HFFc6 (cell line): ENCODE results near the gene BLACAT1. TPM values are rescaled to one million over a fixed set of nuclear protein-coding genes. Genes with fewer than 3 reads are reported as not detected.

Experiments
- DNase-seq: peaks from one replicate; pipeline ENCODE4 v3.0.0-alpha.2; 2018
- H3K27ac Mint-ChIP-seq: 2 replicates; pipeline ENCODE4 v1.8.0; 2020; ENCODE audit warnings: mild to moderate bottlenecking, mixed read lengths
- H3K27me3 Mint-ChIP-seq: 2 replicates; pipeline ENCODE4 v1.8.0; 2021; ENCODE audit warnings: mild to moderate bottlenecking, moderate library complexity, mixed read lengths; ENCODE audit not compliant: insufficient read depth
- H3K36me3 Mint-ChIP-seq: 2 replicates; pipeline ENCODE4 v1.8.0; 2021; ENCODE audit warnings: low read depth, mixed read lengths
- H3K4me1 Mint-ChIP-seq: 2 replicates; pipeline ENCODE4 v1.8.0; 2020; ENCODE audit warnings: low read depth, mixed read lengths
- H3K4me3 Mint-ChIP-seq: 2 replicates; pipeline ENCODE4 v1.8.0; 2020; ENCODE audit warnings: mild to moderate bottlenecking, moderate library complexity, mixed read lengths
- H3K9me3 Mint-ChIP-seq: 2 replicates; pipeline ENCODE4 v1.8.0; 2020; ENCODE audit warnings: mild to moderate bottlenecking, mixed read lengths
- CTCF ChIP-seq: fragments of 200-600 bp; sonication (generic); IDR thresholded peaks from 2 replicates; pipeline ENCODE4 v1.5.0; 2021; ENCODE audit warnings: antibody characterized with exemption, mild to moderate bottlenecking
- total RNA-seq, 6 experiments: library from RNA; stranded (reverse); fragmentation: NEBNext Ultra II Directional; extraction: Animal tissue kit (Norgen Biotek cat#: 25700); gene quantifications; 2 replicates in 1 of 6; 3 replicates in 5 of 6; pipeline ENCODE4 v1.2.3, GENCODE V29; 2021

BLACAT1 gene
- total RNA-seq, 6 experiments from 2014 or later = not detected

- peak; percentile 4 for DNase-seq
- Mint-ChIP-seq H3K27me3 (peaks cover 53% of the 10 kb centered on the region), H3K4me3 (no peak overlapping the region; the same call in 1 of the 2 replicates), H3K9me3 (no peaks in the 10 kb centered on the region), H3K36me3 (no peaks in the 10 kb centered on the region), H3K27ac (no peak overlapping the region), H3K4me1 (peaks cover 10% of the 10 kb centered on the region; the same call in 1 of the 2 replicates)
- TF ChIP-seq CTCF = no peak
These were observed 15.1 kb downstream of the BLACAT1 start for GRCh38 chr1:205440476-205441317.

GRCh38 chr1:205440121-205440475, 15.7 kb downstream of the BLACAT1 start:
- Mint-ChIP-seq H3K4me1 (peaks cover 10% of the 10 kb centered on the region; the same call in 1 of the 2 replicates), H3K9me3 (no peaks in the 10 kb centered on the region), H3K27ac (no peak overlapping the region), H3K27me3 (peaks cover 50% of the 10 kb centered on the region), H3K4me3 (no peak overlapping the region), H3K36me3 (no peaks in the 10 kb centered on the region)
- no peak for TF ChIP-seq CTCF
- DNase-seq = no peak

GRCh38 chr1:205438213-205439158, 17.4 kb downstream of the BLACAT1 start:
- TF ChIP-seq CTCF = peak; percentile 76
- DNase-seq = peak; percentile 53
- Mint-ChIP-seq H3K9me3 (no peaks in the 10 kb centered on the region), H3K4me3 (no peak overlapping the region), H3K27ac (no peak overlapping the region), H3K27me3 (peaks cover 54% of the 10 kb centered on the region), H3K4me1 (peaks cover 10% of the 10 kb centered on the region; the same call in 1 of the 2 replicates), H3K36me3 (no peaks in the 10 kb centered on the region)

GRCh38 chr1:205437570-205437969, 18.3 kb downstream of the BLACAT1 start:
- no peak for DNase-seq
- Mint-ChIP-seq H3K4me3 (no peak overlapping the region), H3K27ac (no peak overlapping the region), H3K9me3 (no peaks in the 10 kb centered on the region), H3K4me1 (peaks cover 10% of the 10 kb centered on the region; the same call in 1 of the 2 replicates), H3K36me3 (no peaks in the 10 kb centered on the region), H3K27me3 (peaks cover 52% of the 10 kb centered on the region)
- TF ChIP-seq CTCF = no peak

- DNase-seq = no peak
- Mint-ChIP-seq H3K4me3 (no peak overlapping the region), H3K9me3 (no peaks in the 10 kb centered on the region), H3K4me1 (peaks cover 10% of the 10 kb centered on the region; the same call in 1 of the 2 replicates), H3K36me3 (no peaks in the 10 kb centered on the region), H3K27me3 (peaks cover 56% of the 10 kb centered on the region), H3K27ac (no peak overlapping the region)
- no peak for TF ChIP-seq CTCF
These were observed 19.0 kb downstream of the BLACAT1 start for GRCh38 chr1:205436776-205437410.
